Hindlimb muscle (tissue), 1 donor: ENCODE measurements around the gene SUCLG2. TPM values are rescaled to one million over a fixed set of nuclear protein-coding genes. Genes with fewer than 3 reads are reported as not detected.

Experiments
- DNase-seq: peaks from one replicate; pipeline ENCODE4 v3.0.0-alpha.2; 2013
- polyA plus RNA-seq: library from polyadenylated mRNA; unstranded; fragments of 120-200 nt; gene quantifications from one replicate; pipeline ENCODE4 v1.2.1, GENCODE V29; 2013; ENCODE audit not compliant: insufficient read length

Gene SUCLG2
- polyA plus RNA-seq, 1 donor: 28.2 TPM

DNA sequence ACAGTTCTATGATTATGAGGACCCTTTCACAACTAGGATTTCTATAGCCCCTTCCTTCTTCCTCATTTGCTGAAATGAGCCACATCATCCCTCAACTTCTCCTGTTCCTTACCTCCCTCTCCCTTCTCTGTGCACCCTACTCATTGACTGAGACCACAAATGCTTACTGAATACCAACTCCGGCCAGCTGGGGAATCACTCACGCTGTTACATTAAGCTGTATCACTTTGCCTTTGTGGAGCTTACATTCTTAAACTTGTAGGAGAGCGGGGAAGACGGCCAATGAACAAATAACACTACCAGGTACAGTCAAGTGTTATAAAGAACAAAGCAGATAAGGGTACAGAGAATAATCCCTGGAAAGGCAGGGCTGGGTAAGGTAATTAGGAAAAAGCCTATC, 5.7 kb downstream of the SUCLG2 start:
- DNase-seq: no peak

GRCh38 chr3:67648229-67648628, 6.2 kb downstream of the SUCLG2 start:
- DNase-seq: no peak

DNA sequence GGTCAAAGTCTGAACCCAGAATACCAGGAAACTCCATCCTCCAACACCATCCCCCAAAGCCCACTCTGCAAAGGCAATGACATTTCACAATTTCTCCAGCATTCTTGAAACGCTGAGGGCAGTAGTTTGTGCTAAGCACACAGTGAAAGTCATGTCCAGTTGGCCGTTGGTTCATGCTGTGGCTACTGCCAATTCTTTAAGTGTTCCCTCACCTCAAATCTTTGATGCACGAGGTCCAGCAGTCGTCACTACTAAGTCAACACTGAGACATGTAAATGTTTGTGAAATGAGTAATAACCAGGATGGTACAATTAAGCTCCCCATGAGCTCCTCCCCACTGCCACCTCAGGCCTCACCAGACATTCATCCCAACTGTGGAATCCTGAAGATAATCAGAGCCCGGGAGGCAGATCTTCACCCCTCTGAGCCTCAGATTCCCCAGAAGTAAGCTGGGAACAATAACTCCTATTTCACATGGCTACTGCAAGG, 7.0 kb downstream of the SUCLG2 start:
- DNase-seq: no peak

- DNase-seq: no peak
These were observed 7.7 kb downstream of the SUCLG2 start for GRCh38 chr3:67646586-67647234.

DNA sequence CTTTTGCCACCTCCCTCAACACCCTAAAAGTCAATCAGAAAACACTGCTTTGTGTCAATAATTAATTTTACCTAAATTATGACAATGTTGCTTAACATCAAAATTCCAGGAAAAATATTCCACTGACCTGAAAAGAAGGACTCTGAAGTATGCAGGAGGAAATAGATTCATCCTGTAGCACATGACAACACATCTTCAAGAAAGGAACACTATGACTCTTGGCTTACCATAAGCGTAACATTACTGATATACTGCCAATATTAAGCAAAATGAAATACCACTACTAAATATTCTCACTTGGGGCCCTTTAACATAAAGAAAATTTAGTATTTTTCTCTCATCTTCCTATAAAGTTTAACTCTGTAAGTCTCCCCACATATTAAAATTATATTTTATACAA, 9.6 kb downstream of the SUCLG2 start:
- DNase-seq: no peak

DNA sequence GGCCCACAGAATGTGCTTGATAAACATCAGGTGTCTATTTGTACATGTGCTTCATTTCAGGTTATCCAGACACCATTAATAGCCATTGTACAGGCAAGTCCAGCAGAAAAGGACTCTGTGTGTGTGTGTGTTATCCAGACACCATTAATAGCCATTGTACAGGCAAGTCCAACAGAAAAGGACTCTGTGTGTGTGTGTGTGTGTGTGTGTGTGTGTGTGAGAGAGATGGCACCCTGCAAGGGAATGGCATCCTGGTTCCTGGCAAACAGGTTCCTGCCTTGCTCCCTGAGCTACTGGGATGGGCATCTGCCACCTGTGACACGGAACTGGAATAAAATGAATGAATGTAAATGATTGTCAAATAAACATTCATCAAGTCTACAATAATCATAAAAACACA, 11.7 kb downstream of the SUCLG2 start:
- no peak for DNase-seq

GRCh38 chr3:67642190-67642589, 12.2 kb downstream of the SUCLG2 start:
- no peak for DNase-seq

GRCh38 chr3:67641451-67641850, 13.0 kb downstream of the SUCLG2 start:
- DNase-seq: no peak

- DNase-seq: no peak
These were observed 14.3 kb downstream of the SUCLG2 start for GRCh38 chr3:67640023-67640660.

DNA sequence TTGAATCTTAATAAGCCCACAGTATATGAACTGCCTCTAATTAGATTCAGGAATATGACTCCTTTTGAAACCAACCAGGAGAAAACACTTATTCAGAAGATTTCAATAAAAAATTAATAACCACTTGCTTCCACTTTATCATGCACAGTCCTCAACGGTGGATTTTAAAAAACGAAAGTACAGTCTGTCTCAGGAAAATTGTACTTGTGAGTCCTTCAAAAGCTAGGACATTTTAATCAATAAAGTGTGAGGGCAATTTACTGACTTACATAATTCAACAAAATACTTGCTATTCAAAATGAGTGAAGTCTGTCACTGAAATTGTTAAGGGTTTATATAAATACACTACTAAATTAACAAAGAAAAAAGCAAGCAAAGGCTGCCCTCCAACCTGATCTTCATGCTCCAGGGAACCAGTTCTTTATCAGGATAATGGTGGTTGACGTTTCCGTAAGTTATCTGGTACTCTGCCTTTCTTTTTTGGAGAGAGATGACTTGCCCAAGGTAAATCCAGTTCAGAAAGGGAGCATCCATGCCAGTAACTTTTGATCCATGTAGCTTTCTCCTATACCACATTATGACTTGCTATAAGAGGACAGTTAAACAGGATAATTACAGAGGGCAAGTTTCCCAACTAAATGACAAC, 17.0 kb downstream of the SUCLG2 start:
- no peak for DNase-seq

DNA sequence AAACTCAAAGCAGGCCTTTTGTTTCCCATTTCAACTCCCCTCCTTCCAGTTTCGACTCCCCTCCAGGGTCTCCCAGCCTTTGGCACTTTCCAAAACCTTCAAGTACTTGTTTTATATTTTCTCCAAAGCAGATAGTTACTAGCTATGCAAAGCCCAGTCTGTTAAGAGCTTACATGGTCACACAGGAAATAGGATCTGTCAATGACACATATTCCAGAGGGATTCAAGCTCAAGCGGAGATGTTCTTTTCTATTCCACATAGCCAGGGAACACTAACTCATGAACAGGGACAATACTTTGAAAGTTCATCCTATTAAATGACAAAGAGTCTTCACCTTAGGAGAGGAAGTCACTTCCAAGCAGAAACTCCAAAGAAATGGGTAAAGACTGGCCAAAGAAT, 18.6 kb downstream of the SUCLG2 start:
- no peak for DNase-seq

DNA sequence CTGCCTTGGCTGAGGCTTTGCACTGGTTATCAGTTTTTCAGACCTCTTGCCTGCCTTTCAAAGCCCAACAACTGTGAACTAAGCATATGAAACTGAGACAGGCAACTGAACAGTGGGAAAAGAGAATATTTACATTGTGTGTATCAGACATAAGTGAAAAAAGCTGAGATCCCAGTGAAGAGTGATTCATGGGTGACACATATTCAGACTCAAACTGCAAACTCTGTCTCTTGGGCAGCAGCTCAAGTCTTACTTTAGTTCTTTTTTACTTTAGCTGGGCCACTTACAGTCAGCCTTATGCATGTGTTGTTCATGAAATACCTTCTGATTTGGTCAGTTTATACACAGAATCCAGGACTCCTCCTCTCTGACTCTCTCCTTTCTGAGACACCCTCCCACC, 19.2 kb downstream of the SUCLG2 start:
- DNase-seq: no peak

GRCh38 chr3:67630666-67631362, 23.6 kb downstream of the SUCLG2 start:
- DNase-seq: no peak

- no peak for DNase-seq
These were observed 29.7 kb downstream of the SUCLG2 start for GRCh38 chr3:67624687-67625086.

- DNase-seq: no peak
These were observed 30.3 kb downstream of the SUCLG2 start for GRCh38 chr3:67624078-67624477.

DNA sequence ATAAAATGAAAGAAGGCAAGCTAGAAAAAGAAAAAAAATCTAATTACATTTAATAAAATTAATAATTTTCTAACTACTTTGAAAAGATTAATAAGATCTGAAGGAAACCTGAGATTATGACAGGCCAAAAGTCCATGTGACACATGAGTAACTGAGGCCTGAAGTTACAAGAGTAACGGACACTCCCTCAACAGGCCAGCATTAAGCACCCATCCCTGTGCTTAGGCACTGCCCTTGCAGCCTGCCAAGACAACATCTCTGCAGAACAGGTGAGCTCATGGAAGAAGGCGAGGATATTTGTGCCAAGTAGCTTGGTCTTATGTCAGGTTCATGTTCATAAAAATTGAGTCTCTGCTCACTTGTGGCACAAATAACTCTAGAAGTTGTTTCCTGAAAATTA, 31.8 kb downstream of the SUCLG2 start:
- no peak for DNase-seq

DNA sequence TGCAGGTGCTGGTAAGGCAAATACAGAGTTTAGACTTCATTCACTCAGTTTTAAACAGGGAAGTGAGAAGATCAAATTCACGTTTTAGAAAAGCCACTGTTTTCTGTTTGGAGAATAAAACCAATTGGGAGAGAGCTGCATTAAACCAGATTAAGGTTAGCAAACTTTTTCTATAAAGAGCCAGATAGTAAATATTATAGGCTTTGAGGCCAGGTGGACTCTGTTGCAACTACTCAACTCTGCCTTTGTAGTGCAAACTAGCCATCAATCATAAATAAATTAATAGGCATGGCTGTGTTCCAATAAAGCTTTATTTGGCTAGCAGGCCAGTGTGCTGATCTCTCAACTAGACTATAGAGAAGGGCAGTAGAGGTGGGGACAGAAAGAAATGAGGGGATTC, 33.5 kb downstream of the SUCLG2 start:
- DNase-seq: no peak

GRCh38 chr3:67619991-67620390, 34.4 kb downstream of the SUCLG2 start:
- DNase-seq: no peak

- DNase-seq: no peak
These were observed 36.9 kb downstream of the SUCLG2 start for GRCh38 chr3:67617518-67617917.

GRCh38 chr3:67616046-67616445, 38.4 kb downstream of the SUCLG2 start:
- DNase-seq: no peak

DNA sequence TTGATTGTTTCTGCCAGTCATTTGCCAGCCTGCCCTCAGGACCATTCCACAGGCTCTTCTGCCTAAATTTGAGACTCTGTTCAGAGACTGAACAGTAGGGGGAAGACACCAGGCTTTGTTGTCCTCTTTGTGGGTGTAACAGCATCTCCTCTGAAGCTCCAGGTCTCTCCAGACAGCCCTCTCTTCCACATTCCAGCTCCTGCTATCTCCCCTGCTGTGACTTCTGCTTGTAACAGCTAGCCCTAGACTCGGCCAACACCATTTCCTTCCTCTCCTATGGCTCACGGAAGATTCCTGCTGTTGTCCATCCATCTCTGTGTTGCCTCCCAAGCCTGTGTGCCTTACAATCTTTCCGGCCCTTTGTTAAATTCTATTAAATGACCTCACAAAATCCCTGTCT, 40.2 kb downstream of the SUCLG2 start:
- DNase-seq: no peak

- DNase-seq: no peak
These were observed 44.0 kb downstream of the SUCLG2 start for GRCh38 chr3:67610458-67610857.

- no peak for DNase-seq
These were observed 44.7 kb downstream of the SUCLG2 start for GRCh38 chr3:67609709-67610108.
